ENCODE measurements around the gene RAPGEF6.

The RAPGEF6 gene

DNA sequence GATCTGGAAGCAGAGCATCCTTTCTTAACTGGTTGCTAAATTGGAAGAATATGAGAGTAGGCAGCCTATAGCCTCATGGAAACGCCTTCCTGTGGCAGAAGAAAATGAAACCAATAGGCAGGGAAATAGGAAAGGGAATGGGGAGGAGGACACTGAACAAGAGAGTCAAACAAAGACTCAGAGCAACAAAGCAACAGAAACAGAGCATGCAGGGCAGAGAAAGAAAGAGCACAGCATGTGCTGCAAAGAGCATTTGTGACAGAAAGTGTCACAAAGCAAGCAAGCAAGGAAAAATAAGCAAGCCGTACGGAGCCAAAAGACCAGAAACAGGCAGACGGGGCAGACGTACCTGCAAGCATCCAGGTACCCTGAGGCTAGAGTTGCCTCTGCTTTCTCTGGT, 123.1 kb downstream of the RAPGEF6 start:
- TF ChIP-seq, protein P1, sequence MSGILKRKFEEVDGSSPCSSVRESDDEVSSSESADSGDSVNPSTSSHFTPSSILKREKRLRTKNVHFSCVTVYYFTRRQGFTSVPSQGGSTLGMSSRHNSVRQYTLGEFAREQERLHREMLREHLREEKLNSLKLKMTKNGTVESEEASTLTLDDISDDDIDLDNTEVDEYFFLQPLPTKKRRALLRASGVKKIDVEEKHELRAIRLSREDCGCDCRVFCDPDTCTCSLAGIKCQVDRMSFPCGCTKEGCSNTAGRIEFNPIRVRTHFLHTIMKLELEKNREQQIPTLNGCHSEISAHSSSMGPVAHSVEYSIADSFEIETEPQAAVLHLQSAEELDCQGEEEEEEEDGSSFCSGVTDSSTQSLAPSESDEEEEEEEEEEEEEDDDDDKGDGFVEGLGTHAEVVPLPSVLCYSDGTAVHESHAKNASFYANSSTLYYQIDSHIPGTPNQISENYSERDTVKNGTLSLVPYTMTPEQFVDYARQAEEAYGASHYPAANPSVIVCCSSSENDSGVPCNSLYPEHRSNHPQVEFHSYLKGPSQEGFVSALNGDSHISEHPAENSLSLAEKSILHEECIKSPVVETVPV (CRISPR knock-in tag; IDR thresholded peaks at IDR 0.05), result no peak
- no peak for TF ChIP-seq TCF4 (CRISPR knock-in tag; IDR thresholded peaks at IDR 0.05; ENCODE audit: borderline replicate concordance)
- no peak for TF ChIP-seq ESRRG (CRISPR knock-in tag; IDR thresholded peaks at IDR 0.05)
- ATAC-seq, result no peak

DNA sequence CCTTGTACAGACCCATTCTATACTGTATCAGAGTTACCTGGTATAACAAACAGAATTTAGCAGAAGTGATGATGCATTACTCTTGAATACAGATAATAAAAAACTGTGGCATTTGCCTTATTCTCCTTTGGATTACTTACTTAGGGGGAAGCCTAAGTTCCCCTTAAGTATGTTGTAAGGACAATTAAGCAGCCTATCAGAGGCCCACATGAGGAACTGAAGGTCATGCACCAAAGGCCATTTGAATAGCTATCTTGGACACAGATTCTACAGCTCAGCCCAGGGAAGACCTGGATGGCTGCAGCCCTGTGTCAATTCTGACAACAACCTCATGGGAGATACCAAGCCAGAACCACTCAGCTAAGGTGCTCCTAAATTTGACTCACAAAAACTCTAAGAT, 125.2 kb downstream of the RAPGEF6 start:
- no peak for TF ChIP-seq ZFP30 (CRISPR knock-in tag; IDR thresholded peaks at IDR 0.05)
- no peak for TF ChIP-seq ZNF70 (CRISPR knock-in tag; IDR thresholded peaks at IDR 0.05)
- ATAC-seq, result no peak

DNA sequence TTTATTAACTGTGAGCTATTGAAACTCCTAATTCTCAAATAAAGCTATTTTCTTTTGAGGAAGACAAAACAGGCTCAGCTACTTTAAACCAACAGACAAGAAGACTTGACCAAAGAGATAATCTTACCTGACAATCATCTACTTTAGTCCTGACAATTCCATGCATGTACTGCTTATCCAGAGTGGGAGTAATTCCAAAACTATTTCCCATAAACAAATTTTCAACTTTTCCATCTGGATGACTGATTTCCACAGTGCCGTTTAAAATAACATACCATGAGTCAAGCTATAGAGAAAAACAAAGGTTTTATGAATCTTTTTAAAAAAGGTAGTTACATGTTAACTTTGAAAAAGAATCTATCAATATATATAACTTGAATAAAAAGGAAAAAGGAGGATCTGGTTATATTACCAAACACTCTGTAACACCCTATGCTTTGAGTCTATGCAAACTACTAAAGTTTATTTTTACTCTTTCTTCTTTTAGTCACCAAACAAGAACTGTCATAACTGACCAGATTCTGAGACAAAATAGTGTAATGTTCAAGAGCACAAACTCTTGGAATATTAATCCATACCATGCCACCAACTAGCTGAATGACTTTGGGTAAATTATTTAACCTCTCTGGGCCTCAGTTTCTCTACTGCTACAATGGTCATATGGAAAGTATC, 129.7 kb downstream of the RAPGEF6 start:
- TF ChIP-seq ESRRG (CRISPR knock-in tag; IDR thresholded peaks at IDR 0.05) (no peak), ISL1 (CRISPR knock-in tag; IDR thresholded peaks at IDR 0.05) (no peak), ZNF8 (CRISPR knock-in tag; IDR thresholded peaks at IDR 0.05) (no peak), TCF4 (CRISPR knock-in tag; IDR thresholded peaks at IDR 0.05; ENCODE audit: borderline replicate concordance) (no peak), SNAI2 (CRISPR knock-in tag; IDR thresholded peaks at IDR 0.05) (no peak), RARB (CRISPR knock-in tag; IDR thresholded peaks at IDR 0.05) (no peak), ZNF70 (CRISPR knock-in tag; IDR thresholded peaks at IDR 0.05) (no peak), GLIS3 (CRISPR knock-in tag; IDR thresholded peaks at IDR 0.05) (no peak), ARNTL (CRISPR knock-in tag; IDR thresholded peaks at IDR 0.05; ENCODE audit: borderline replicate concordance, low read depth) (no peak), OSR1 (CRISPR knock-in tag; IDR thresholded peaks at IDR 0.05) (no peak)
- TF ChIP-seq, protein P1 (CRISPR knock-in tag; IDR thresholded peaks at IDR 0.05), result no peak
- TF ChIP-seq, protein P2, sequence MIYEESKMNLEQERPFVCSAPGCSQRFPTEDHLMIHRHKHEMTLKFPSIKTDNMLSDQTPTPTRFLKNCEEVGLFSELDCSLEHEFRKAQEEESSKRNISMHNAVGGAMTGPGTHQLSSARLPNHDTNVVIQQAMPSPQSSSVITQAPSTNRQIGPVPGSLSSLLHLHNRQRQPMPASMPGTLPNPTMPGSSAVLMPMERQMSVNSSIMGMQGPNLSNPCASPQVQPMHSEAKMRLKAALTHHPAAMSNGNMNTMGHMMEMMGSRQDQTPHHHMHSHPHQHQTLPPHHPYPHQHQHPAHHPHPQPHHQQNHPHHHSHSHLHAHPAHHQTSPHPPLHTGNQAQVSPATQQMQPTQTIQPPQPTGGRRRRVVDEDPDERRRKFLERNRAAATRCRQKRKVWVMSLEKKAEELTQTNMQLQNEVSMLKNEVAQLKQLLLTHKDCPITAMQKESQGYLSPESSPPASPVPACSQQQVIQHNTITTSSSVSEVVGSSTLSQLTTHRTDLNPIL (CRISPR knock-in tag; IDR thresholded peaks at IDR 0.05; ENCODE audit: low read depth), result no peak
- TF ChIP-seq, protein P3, sequence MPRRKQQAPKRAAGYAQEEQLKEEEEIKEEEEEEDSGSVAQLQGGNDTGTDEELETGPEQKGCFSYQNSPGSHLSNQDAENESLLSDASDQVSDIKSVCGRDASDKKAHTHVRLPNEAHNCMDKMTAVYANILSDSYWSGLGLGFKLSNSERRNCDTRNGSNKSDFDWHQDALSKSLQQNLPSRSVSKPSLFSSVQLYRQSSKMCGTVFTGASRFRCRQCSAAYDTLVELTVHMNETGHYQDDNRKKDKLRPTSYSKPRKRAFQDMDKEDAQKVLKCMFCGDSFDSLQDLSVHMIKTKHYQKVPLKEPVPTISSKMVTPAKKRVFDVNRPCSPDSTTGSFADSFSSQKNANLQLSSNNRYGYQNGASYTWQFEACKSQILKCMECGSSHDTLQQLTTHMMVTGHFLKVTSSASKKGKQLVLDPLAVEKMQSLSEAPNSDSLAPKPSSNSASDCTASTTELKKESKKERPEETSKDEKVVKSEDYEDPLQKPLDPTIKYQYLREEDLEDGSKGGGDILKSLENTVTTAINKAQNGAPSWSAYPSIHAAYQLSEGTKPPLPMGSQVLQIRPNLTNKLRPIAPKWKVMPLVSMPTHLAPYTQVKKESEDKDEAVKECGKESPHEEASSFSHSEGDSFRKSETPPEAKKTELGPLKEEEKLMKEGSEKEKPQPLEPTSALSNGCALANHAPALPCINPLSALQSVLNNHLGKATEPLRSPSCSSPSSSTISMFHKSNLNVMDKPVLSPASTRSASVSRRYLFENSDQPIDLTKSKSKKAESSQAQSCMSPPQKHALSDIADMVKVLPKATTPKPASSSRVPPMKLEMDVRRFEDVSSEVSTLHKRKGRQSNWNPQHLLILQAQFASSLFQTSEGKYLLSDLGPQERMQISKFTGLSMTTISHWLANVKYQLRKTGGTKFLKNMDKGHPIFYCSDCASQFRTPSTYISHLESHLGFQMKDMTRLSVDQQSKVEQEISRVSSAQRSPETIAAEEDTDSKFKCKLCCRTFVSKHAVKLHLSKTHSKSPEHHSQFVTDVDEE (CRISPR knock-in tag; IDR thresholded peaks at IDR 0.05), result no peak
- peak; percentile 53 for ATAC-seq

DNA sequence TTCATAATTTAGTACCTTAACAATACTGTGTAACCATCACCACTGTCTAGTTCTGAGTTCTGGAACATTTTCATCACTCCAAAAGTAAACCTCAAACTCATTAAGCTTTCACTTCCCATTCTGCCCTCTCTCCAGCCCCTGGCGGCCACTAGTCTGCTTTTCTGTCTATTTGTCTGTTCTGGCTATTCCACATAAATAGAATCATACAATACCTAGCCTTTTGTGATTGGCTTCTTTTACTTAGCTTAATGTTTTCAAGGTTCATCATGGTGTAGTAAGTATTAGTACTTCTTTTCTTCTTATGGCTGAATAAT, 138.7 kb downstream of the RAPGEF6 start:
- TF ChIP-seq SNAI2 (CRISPR knock-in tag; IDR thresholded peaks at IDR 0.05) (no peak), TOX (CRISPR knock-in tag; IDR thresholded peaks at IDR 0.05; ENCODE audit: borderline replicate concordance) (no peak), ISL1 (CRISPR knock-in tag; IDR thresholded peaks at IDR 0.05) (no peak), ZFP3 (CRISPR knock-in tag; IDR thresholded peaks at IDR 0.05) (no peak), TCF4 (CRISPR knock-in tag; IDR thresholded peaks at IDR 0.05; ENCODE audit: borderline replicate concordance) (no peak), ZFP30 (CRISPR knock-in tag; IDR thresholded peaks at IDR 0.05) (no peak), ESRRG (CRISPR knock-in tag; IDR thresholded peaks at IDR 0.05) (no peak), ZNF8 (CRISPR knock-in tag; IDR thresholded peaks at IDR 0.05) (no peak), BACH2 (CRISPR knock-in tag; IDR thresholded peaks at IDR 0.05; ENCODE audit: borderline replicate concordance) (no peak), GLIS3 (CRISPR knock-in tag; IDR thresholded peaks at IDR 0.05) (no peak), CSDC2 (CRISPR knock-in tag; IDR thresholded peaks at IDR 0.05) (no peak), ARNTL (CRISPR knock-in tag; IDR thresholded peaks at IDR 0.05; ENCODE audit: borderline replicate concordance, low read depth) (no peak), ZNF70 (CRISPR knock-in tag; IDR thresholded peaks at IDR 0.05) (no peak), RARB (CRISPR knock-in tag; IDR thresholded peaks at IDR 0.05) (no peak), ZNF565 (CRISPR knock-in tag; conservative IDR thresholded peaks at IDR 0.05; ENCODE audit: low read depth) (no peak)
- TF ChIP-seq, protein P2 (CRISPR knock-in tag; IDR thresholded peaks at IDR 0.05; ENCODE audit: low read depth), result no peak
- TF ChIP-seq, protein P4, sequence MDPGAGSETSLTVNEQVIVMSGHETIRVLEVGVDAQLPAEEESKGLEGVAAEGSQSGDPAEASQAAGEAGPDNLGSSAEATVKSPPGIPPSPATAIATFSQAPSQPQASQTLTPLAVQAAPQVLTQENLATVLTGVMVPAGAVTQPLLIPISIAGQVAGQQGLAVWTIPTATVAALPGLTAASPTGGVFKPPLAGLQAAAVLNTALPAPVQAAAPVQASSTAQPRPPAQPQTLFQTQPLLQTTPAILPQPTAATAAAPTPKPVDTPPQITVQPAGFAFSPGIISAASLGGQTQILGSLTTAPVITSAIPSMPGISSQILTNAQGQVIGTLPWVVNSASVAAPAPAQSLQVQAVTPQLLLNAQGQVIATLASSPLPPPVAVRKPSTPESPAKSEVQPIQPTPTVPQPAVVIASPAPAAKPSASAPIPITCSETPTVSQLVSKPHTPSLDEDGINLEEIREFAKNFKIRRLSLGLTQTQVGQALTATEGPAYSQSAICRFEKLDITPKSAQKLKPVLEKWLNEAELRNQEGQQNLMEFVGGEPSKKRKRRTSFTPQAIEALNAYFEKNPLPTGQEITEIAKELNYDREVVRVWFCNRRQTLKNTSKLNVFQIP (CRISPR knock-in tag; IDR thresholded peaks at IDR 0.05; ENCODE audit: borderline replicate concordance, low read depth), result no peak
- TF ChIP-seq, protein P1 (CRISPR knock-in tag; IDR thresholded peaks at IDR 0.05), result no peak
- TF ChIP-seq, protein P5, sequence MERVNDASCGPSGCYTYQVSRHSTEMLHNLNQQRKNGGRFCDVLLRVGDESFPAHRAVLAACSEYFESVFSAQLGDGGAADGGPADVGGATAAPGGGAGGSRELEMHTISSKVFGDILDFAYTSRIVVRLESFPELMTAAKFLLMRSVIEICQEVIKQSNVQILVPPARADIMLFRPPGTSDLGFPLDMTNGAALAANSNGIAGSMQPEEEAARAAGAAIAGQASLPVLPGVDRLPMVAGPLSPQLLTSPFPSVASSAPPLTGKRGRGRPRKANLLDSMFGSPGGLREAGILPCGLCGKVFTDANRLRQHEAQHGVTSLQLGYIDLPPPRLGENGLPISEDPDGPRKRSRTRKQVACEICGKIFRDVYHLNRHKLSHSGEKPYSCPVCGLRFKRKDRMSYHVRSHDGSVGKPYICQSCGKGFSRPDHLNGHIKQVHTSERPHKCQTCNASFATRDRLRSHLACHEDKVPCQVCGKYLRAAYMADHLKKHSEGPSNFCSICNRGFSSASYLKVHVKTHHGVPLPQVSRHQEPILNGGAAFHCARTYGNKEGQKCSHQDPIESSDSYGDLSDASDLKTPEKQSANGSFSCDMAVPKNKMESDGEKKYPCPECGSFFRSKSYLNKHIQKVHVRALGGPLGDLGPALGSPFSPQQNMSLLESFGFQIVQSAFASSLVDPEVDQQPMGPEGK (CRISPR knock-in tag; IDR thresholded peaks at IDR 0.05; ENCODE audit: borderline replicate concordance), result no peak

More for the DNA sequence above, 138.7 kb downstream of the RAPGEF6 start:
- no peak for ATAC-seq
